ENCODE results near the gene CSF2. TPM values are rescaled to one million over a fixed set of nuclear protein-coding genes. Genes with fewer than 3 reads are reported as not detected.

The CSF2 gene
- total RNA-seq, 1 donor from 2014 or later: not detected

GRCh38 chr5:132054697-132055440 lies 18.7 kb upstream of the CSF2 start:
- Mint-ChIP-seq H3K36me3 (ENCODE audit: low read depth, unreplicated experiment) (no peaks in the 10 kb centered on the region), H3K4me1 (ENCODE audit: unreplicated experiment) (no peaks in the 10 kb centered on the region), H3K9me3 (ENCODE audit: unreplicated experiment) (no peaks in the 10 kb centered on the region), H3K27me3 (ENCODE audit: unreplicated experiment) (peaks cover 10% of the 10 kb centered on the region), H3K4me3 (ENCODE audit: unreplicated experiment) (no peak overlapping the region), H3K27ac (ENCODE audit: unreplicated experiment) (no peak overlapping the region)
- DNase-seq (ENCODE audit: low spot score): no peak
- TF ChIP-seq CTCF (IDR thresholded peaks at IDR 0.05; ENCODE audit: unreplicated experiment): no peak

GRCh38 chr5:132055441-132055807 lies 18.2 kb upstream of the CSF2 start:
- Mint-ChIP-seq H3K4me3 (ENCODE audit: unreplicated experiment) (no peak overlapping the region), H3K4me1 (ENCODE audit: unreplicated experiment) (no peaks in the 10 kb centered on the region), H3K27me3 (ENCODE audit: unreplicated experiment) (peaks cover 11% of the 10 kb centered on the region), H3K36me3 (ENCODE audit: low read depth, unreplicated experiment) (no peaks in the 10 kb centered on the region), H3K9me3 (ENCODE audit: unreplicated experiment) (no peaks in the 10 kb centered on the region), H3K27ac (ENCODE audit: unreplicated experiment) (no peak overlapping the region)
- peak; percentile 1 for DNase-seq (ENCODE audit: low spot score)
- TF ChIP-seq CTCF (IDR thresholded peaks at IDR 0.05; ENCODE audit: unreplicated experiment): no peak

GRCh38 chr5:132055808-132056609 lies 17.6 kb upstream of the CSF2 start:
- TF ChIP-seq CTCF (IDR thresholded peaks at IDR 0.05; ENCODE audit: unreplicated experiment): no peak
- H3K9me3 Mint-ChIP-seq (ENCODE audit: unreplicated experiment): no peaks in the 10 kb centered on the region
- peaks cover 15% of the 10 kb centered on the region for H3K27me3 Mint-ChIP-seq (ENCODE audit: unreplicated experiment)
- DNase-seq (ENCODE audit: low spot score): peak; percentile 1
- no peak overlapping the region for H3K27ac Mint-ChIP-seq (ENCODE audit: unreplicated experiment)
- H3K4me3 Mint-ChIP-seq (ENCODE audit: unreplicated experiment): no peak overlapping the region
- H3K36me3 Mint-ChIP-seq (ENCODE audit: low read depth, unreplicated experiment): no peaks in the 10 kb centered on the region
- no peaks in the 10 kb centered on the region for H3K4me1 Mint-ChIP-seq (ENCODE audit: unreplicated experiment)

- DNase-seq (ENCODE audit: low spot score): peak; percentile 2
- Mint-ChIP-seq H3K4me1 (ENCODE audit: unreplicated experiment) (no peaks in the 10 kb centered on the region), H3K9me3 (ENCODE audit: unreplicated experiment) (no peaks in the 10 kb centered on the region), H3K36me3 (ENCODE audit: low read depth, unreplicated experiment) (no peaks in the 10 kb centered on the region), H3K4me3 (ENCODE audit: unreplicated experiment) (no peak overlapping the region), H3K27ac (ENCODE audit: unreplicated experiment) (no peak overlapping the region), H3K27me3 (ENCODE audit: unreplicated experiment) (peaks cover 15% of the 10 kb centered on the region)
- no peak for TF ChIP-seq CTCF (IDR thresholded peaks at IDR 0.05; ENCODE audit: unreplicated experiment)
Measured at GRCh38 chr5:132056610-132057497, 16.7 kb upstream of the CSF2 start.

All from endothelial cell (in vitro differentiated cells).